GM12872 (cell line): ENCODE measurements around the gene TTC4.

Experiments
- TF ChIP-seq, protein P1 (sequence below): IDR thresholded peaks from 3 replicates; pipeline ENCODE4 v1.5.1; 2011; ENCODE audit warnings: low read depth, mild to moderate bottlenecking, low read length, moderate library complexity; ENCODE audit not compliant: insufficient read depth

TTC4 gene, protein sequence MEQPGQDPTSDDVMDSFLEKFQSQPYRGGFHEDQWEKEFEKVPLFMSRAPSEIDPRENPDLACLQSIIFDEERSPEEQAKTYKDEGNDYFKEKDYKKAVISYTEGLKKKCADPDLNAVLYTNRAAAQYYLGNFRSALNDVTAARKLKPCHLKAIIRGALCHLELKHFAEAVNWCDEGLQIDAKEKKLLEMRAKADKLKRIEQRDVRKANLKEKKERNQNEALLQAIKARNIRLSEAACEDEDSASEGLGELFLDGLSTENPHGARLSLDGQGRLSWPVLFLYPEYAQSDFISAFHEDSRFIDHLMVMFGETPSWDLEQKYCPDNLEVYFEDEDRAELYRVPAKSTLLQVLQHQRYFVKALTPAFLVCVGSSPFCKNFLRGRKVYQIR

DNA sequence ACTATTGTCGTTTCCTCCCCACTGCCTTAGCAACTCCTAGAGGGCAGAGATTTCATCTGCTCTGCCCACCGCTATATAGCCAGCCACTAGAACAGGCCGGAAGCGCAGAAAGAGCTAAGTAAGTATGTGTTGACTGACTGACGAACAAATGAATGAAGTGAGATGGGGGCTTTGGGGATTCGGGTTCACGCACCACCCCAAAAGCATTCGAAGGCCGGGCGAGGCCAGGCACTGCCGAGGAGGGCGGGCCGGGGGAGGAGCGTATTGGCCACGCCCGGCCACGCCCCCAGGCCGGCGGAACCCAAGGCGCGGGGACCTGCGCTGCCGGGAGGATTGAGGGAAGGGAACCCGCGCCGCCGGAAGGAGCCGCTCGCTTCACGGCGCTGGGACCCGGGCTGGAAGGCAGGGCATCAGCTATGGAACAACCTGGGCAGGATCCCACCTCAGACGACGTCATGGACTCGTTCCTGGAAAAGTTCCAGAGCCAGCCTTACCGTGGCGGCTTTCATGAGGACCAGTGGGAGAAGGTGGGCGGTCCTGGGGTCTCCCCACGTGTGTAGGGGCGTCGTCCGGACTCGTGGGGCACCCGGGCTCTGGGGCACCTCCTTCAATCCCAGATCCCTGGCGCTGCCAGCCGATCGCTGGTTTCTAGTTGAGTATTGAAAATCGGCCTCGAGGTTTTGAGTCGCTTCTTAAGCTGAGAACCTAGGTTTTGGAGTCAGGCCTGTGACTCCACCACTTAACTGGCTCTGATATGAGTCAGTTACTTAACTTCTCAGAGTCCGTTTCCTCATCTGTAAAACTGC lies at the start of gene TTC4:
TTC4 (plus strand) TSS at position 369 of the 806 bp plus-strand sequence; CDS start at position 417, 48 bp downstream.
- TF ChIP-seq, protein P1, sequence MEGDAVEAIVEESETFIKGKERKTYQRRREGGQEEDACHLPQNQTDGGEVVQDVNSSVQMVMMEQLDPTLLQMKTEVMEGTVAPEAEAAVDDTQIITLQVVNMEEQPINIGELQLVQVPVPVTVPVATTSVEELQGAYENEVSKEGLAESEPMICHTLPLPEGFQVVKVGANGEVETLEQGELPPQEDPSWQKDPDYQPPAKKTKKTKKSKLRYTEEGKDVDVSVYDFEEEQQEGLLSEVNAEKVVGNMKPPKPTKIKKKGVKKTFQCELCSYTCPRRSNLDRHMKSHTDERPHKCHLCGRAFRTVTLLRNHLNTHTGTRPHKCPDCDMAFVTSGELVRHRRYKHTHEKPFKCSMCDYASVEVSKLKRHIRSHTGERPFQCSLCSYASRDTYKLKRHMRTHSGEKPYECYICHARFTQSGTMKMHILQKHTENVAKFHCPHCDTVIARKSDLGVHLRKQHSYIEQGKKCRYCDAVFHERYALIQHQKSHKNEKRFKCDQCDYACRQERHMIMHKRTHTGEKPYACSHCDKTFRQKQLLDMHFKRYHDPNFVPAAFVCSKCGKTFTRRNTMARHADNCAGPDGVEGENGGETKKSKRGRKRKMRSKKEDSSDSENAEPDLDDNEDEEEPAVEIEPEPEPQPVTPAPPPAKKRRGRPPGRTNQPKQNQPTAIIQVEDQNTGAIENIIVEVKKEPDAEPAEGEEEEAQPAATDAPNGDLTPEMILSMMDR, result no peak

DNA sequence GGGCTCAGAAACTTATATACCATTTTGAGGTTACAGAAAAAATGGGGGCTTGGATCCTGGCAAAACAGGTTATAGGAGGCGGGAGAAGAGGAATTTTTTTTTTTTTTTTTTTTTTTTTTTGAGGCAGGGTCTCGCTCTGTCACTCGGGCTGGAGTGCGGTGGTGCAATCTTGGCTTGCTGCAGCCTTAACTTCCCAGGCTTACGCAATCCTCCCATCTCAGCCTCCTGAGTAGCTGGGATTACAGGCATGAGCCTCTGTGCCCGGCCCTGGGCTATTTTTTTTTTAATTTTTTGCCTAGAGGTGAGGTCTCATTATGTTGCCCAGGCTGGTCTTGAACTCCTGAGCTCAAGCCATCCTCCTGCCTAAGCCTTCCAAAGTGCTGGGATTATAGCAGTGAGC lies 49.3 kb upstream of the TTC4 start:
- TF ChIP-seq, protein P1, result no peak

DNA sequence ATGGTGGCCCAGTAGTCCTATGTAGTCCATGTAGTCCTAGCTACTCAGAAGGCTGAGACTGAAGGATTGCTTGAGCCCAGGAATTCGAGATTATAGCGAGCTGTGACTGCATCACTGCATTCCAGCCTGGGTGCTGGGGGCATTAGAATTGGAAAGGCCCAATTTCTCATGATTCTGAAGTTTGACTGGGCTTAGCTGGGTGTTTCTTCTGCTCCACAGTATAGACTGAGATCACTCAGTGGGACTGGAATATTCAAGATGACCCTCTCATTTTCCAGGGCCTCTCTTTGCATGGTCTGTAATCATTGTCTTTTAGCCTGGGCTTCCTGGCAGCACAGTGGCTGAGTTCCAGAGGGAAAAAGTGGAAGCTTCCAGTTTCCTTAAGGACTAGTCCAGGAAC lies 47.9 kb upstream of the TTC4 start:
- TF ChIP-seq, protein P1, result no peak

DNA sequence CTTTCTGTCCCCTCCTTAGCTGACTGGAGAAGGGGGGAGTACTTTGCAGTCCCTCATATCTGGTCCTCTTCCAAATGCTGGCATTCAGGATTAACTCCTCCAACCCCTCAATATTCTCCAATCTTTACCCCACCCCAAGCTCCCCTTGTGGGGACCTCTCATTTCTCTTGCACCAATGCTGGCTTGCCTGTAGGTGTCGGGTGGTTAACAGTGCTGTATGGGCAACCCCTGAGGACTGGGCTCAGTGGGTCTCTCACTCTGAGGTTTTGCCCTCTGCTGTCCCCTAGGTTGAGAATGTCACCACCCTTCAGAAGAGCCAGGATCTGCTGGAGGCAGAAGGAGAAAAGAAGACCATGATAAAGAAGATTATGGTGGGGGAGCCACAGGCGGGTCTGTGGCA lies 47.1 kb upstream of the TTC4 start:
- TF ChIP-seq, protein P1, result no peak

DNA sequence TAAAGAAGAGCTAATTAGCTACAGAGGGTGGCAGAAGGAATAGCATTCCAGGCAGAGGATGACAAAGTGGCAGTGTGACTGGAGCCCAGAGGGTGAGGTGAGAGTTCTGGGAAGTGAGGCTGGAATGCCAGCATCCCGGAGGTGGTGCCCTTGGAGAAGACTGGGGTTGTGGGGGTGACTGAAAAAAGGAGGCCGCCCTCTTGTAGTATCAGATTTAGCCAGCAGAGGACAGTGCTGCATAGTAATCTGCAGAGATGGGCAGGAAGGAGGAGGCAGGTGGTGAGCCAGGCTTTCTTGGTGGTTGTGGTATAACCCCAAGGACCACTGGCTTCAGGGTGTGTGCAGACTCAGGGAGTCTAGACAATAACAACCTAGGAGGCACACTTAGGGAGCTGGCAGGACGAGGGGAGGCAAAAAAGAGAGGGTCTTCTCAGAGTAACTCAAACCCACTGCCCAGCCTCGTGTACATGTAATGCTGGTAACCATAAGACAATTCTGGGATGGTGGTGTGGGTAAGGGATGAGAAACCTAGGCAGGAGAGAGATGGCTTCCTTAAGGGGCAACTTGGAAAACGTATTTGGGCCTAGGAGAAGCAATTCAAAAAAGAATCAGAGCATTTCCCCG lies 43.6 kb upstream of the TTC4 start:
- TF ChIP-seq, protein P1, result peak; percentile 96

DNA sequence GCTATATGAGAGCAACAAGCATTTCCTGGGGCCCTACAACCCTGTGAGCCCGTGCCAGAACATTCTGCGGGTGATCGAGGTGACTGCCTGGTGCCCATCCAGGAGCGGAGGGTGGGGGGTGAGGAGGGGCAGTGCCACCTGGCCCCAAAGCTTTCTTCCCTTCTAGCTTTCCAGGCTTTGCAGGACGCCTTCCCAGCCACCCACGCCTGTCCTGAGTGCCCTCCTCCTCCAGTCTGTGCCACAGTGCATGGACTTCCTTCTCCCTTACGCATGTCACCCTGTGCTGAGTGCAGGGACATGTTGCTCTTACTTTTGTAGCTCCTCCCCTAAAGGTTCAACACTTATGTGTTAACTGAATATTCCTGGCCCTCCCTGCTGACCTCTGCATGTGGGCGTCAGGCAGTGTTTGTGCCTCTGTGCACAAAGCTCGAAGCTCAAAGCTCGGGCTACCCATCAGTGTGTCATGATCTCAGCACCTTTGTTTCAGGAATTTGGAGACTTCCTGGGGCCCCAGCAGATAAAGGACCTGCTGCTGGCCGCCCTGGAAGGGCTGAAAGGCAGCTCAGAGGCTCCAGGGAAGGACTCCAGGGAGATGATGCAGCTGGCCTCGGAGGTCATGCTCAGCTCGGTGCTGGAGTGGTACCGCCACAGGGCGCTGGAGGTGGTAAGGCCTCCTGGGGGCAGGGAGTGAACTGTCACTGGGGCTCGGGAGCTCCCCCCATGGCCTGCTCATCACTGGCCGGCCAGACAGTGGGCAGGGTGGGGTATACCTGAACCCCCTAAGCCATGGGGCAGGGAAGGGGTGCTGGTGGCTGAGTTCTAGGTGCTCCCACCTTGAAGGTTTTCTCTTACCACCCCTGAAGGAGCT lies 36.7 kb upstream of the TTC4 start:
- TF ChIP-seq, protein P1, result no peak

DNA sequence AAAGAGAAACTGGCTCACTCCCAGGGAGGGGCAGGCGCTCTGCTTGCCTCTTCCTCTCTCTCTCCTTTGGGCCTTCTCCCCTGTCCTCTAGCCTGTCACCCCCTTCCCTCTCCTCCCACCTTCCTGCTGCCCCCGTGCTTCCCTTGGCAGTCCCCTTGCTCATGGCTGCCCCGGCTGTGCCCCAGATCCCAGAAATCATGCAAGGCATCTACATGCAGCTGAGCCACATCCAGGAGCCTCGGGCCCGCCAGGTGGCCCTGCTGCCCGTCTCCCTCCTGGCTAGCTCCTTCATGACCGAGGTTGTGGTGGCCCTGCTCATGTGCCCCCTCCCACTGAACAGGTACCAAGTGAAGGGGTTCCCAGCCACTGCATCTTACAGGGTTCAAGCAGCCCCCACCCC lies 36.0 kb upstream of the TTC4 start:
- TF ChIP-seq, protein P1, result no peak
